A549 (cell line): ENCODE data around the gene INO80C.

Experiments
- BHLHE40 ChIP-seq: IDR thresholded peaks from 2 replicates; pipeline ENCODE4 v1.6.1; 2012; ENCODE audit warnings: low read depth, low read length, inconsistent platforms
- EP300 ChIP-seq, 2 experiments: fragments of >200 bp; sonication (Bioruptor Twin); formaldehyde crosslinking; IDR thresholded peaks; 2 replicates in 1 of 2; 3 replicates in 1 of 2; pipeline ENCODE4 v1.6.1; 2016 to 2017
- ESRRA ChIP-seq: fragments of 150-350 bp; IDR thresholded peaks from 2 replicates; pipeline ENCODE4 v1.6.1; 2014; ENCODE audit warnings: mild to moderate bottlenecking, low read length, borderline replicate concordance
- JUN ChIP-seq, 2 experiments: fragments of >200 bp; sonication (Bioruptor Twin); formaldehyde crosslinking; IDR thresholded peaks; 2 replicates in 1 of 2; 3 replicates in 1 of 2; pipeline ENCODE4 v1.6.1; 2016 to 2017
- KDM1A ChIP-seq: fragments of 200-600 bp; sonication (generic); IDR thresholded peaks from 2 replicates; pipeline ENCODE4 v1.6.1; 2016; ENCODE audit warnings: low read depth, mild to moderate bottlenecking
- MAFK ChIP-seq: fragments of 450-650 bp; IDR thresholded peaks from 2 replicates; pipeline ENCODE4 v1.6.1; 2014; ENCODE audit not compliant: partially characterized antibody
- MAX ChIP-seq: IDR thresholded peaks from 2 replicates; pipeline ENCODE4 v1.6.1; 2012
- MAZ ChIP-seq: fragments of 150-350 bp; IDR thresholded peaks from 2 replicates; pipeline ENCODE4 v1.6.1; 2014; ENCODE audit warnings: antibody characterized with exemption, low read depth, low read length, borderline replicate concordance
- TF ChIP-seq, protein P1 (sequence below): fragments of >200 bp; sonication (Bioruptor Twin); formaldehyde crosslinking; IDR thresholded peaks from 3 replicates; pipeline ENCODE4 v1.5.1; 2016

GRCh38 chr18:35524226-35524625 is 26.5 kb upstream of the INO80C start:
- TF ChIP-seq EP300 (IDR thresholded peaks at IDR 0.05), result no peak
- TF ChIP-seq MAFK, result no peak
- no peak for TF ChIP-seq BHLHE40
- TF ChIP-seq MAZ, result no peak
- TF ChIP-seq, protein P1, sequence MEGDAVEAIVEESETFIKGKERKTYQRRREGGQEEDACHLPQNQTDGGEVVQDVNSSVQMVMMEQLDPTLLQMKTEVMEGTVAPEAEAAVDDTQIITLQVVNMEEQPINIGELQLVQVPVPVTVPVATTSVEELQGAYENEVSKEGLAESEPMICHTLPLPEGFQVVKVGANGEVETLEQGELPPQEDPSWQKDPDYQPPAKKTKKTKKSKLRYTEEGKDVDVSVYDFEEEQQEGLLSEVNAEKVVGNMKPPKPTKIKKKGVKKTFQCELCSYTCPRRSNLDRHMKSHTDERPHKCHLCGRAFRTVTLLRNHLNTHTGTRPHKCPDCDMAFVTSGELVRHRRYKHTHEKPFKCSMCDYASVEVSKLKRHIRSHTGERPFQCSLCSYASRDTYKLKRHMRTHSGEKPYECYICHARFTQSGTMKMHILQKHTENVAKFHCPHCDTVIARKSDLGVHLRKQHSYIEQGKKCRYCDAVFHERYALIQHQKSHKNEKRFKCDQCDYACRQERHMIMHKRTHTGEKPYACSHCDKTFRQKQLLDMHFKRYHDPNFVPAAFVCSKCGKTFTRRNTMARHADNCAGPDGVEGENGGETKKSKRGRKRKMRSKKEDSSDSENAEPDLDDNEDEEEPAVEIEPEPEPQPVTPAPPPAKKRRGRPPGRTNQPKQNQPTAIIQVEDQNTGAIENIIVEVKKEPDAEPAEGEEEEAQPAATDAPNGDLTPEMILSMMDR, result no peak
- no peak for TF ChIP-seq JUN (IDR thresholded peaks at IDR 0.05)
- TF ChIP-seq ESRRA, result no peak
- no peak for TF ChIP-seq MAX
- TF ChIP-seq KDM1A, result no peak
